Neural cell (in vitro differentiated cells): Measurements from ENCODE around the gene GDF11.

Experiments used
- EZH2 ChIP-seq: fragments of 200-600, 300-800 bp; shearing (Covaris generic), sonication (generic); IDR thresholded peaks from 2 replicates; pipeline ENCODE4 v1.6.1; 2014; ENCODE audit warnings: antibody characterized with exemption, low read length, borderline replicate concordance, mild to moderate bottlenecking; ENCODE audit not compliant: insufficient read depth, poor library complexity, severe bottlenecking
- POLR2AphosphoS5 ChIP-seq: IDR thresholded peaks from 2 replicates; pipeline ENCODE4 v1.6.1; 2012
- TF ChIP-seq, protein P1 (sequence below): fragments of 450-650 bp; IDR thresholded peaks from 2 replicates; pipeline ENCODE4 v1.5.1; 2014; ENCODE audit warnings: antibody characterized with exemption, mild to moderate bottlenecking, moderate library complexity; ENCODE audit not compliant: poor library complexity, severe bottlenecking

DNA sequence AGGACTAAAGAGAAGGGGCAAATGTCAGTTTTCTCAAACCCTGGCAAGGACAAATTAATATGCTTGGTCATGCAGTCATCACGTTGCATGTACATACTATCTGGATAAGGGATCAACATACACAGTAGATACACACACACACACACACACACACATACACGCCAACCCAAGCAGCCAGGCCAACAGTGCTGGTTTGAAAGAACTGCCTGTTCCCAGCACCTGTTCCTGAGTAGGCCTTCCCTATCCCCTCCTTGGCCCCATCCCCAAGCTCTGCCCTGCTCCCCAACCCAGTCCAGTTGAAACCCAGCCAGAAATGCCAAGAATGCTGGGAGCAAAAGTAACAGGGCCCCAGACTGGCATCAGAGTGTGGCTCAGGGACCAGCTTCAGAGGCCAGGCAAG, 39.6 kb upstream of the GDF11 start:
- TF ChIP-seq EZH2 (no peak), POLR2AphosphoS5 (no peak)
- TF ChIP-seq, protein P1, sequence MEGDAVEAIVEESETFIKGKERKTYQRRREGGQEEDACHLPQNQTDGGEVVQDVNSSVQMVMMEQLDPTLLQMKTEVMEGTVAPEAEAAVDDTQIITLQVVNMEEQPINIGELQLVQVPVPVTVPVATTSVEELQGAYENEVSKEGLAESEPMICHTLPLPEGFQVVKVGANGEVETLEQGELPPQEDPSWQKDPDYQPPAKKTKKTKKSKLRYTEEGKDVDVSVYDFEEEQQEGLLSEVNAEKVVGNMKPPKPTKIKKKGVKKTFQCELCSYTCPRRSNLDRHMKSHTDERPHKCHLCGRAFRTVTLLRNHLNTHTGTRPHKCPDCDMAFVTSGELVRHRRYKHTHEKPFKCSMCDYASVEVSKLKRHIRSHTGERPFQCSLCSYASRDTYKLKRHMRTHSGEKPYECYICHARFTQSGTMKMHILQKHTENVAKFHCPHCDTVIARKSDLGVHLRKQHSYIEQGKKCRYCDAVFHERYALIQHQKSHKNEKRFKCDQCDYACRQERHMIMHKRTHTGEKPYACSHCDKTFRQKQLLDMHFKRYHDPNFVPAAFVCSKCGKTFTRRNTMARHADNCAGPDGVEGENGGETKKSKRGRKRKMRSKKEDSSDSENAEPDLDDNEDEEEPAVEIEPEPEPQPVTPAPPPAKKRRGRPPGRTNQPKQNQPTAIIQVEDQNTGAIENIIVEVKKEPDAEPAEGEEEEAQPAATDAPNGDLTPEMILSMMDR: no peak
